Renal cortical epithelial cell (primary cell): ENCODE measurements around the gene PRXL2C. TPM values are rescaled to one million over a fixed set of nuclear protein-coding genes. Genes with fewer than 3 reads are reported as not detected.
A peak's percentile ranks its signal among the peaks of the same experiment; 100 is the strongest.
"Not testable (repeated sequence)": the region's sequence is repeated elsewhere in the genome, so short reads cannot be mapped to it uniquely, and the experiment has no call there.

ENCODE experiments used
- DNase-seq: peaks from one replicate; pipeline ENCODE4 v3.0.0-alpha.2; 2011; ENCODE audit warnings: low read depth
- total RNA-seq: library from RNA; depleted of rRNA; stranded (reverse); fragments of >200 nt; gene quantifications from 2 replicates; pipeline ENCODE4 v1.2.3, GENCODE V29; 2014

Gene PRXL2C, protein sequence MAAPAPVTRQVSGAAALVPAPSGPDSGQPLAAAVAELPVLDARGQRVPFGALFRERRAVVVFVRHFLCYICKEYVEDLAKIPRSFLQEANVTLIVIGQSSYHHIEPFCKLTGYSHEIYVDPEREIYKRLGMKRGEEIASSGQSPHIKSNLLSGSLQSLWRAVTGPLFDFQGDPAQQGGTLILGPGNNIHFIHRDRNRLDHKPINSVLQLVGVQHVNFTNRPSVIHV
- total RNA-seq, result 18.4 and 43.1 TPM in 2 replicates

DNA sequence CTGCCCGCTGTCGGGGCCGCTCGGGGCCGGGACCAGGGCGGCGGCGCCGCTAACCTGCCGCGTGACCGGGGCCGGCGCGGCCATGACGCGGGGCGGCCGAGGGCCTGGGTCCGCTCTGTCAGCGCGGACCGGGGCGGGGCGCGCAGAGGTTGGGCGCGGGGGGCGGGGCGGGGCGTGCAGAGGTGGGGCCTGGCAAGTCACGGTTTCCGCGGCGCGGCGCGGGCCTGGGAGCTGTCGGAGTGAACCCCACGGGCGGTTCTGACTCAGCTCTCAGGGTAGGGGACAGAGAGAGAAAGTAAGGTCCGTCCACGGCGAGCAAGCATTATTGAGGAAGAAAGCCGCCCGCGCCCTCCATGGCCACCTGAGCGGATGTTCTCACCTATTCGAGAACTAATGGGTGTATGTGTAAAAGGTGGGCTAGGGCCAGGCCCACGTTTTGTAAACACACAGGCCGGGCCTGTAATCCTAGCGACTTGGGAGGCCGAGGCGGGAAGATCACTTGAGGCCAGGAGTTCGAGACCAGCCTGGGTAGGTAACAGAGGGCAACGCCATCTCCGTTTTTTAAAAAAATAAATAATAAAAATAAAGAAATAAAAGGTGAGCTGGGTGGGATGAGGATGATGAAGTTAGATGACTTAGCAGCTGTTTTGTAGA, at the start of gene PRXL2C:
Gene PRXL2C (minus strand): TSS at position 120 of the 654 bp plus-strand sequence. CDS start 36 bp downstream, at position 84.
- peak; percentile 42 for DNase-seq

DNA sequence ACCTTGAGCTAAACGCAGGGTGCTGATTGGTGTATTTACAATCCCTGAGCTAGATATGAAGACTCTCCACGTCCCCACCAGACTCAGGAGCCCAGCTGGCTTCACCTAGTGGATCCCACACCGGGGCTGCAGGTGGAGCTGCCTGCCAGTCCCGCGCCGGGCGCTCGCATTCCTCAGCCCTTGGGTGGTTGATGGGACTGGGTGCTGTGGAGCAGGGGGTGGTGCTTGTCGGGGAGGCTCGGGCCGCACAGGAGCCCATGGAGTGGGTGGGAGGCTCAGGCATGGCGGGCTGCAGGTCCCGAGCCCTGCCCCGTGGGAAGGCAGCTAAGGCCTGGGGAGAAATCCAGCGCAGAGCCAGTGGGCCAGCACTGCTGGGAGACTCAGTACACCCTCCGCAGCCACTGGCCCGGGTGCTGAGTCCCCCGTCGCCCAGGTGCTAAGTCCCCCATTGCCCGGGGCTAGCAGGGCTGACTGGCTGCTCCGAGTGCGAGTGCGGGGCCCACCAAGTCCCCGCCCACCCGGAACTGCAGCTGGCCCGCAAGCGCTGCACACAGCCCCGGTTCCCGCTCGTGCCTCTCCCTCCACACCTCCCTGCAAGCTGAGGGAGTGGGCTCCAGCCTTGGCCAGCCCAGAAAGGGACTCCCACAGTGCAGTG, 45.7 kb upstream of the PRXL2C start:
- not testable (repeated sequence) for DNase-seq

DNA sequence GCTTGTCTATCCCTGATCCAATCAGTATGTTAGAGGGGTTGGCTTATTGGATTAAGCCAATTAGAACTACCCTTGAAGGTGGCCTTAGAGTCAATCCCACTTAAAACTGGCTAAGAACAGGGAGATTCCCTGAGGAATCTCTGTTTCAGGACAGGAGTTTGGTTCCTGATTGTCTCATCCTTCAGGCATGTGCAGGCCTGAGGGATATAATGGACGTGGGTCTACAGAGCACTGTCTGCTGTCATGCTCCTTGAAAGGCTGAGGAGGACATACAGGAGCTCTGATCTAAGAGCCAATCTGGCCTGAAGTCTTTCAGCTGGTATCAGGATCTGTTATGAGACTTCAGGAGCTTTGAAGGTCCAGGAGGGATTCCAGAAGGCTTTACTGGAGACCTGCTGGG, 36.2 kb upstream of the PRXL2C start:
- DNase-seq, result no peak

DNA sequence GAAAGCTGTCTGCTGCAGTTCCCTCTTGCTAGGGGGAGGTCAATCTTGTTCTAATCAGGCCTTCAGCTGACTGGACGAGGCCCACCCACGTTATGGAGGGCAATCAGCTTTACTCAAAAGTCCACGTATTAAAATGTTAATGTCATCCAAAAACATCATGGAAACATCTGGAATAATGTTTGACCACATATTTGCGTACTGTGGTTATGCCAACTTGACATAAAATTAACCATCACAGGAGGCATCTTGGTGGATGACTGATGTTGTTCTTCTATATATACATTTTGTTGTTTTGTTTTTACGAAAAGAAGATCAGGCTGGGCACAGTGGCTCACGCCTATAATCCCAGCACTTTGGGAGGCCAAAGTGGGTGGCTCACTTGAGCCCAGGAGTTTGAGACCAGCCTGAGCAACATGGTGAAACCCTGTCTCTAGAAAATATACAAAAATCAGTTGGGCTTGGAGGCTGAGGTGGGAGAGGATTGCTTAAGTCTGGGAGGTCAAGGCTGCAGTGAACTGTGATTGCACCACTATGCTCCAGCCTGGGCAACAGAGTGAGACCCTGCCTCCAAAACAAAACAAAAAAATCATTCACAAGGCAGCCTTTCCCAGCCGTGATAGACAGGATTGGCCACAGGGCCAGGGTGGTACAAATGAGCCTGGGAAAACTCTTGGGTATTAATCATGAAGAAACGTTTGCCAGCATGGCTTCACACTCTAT, 33.8 kb upstream of the PRXL2C start:
- DNase-seq, result no peak

DNA sequence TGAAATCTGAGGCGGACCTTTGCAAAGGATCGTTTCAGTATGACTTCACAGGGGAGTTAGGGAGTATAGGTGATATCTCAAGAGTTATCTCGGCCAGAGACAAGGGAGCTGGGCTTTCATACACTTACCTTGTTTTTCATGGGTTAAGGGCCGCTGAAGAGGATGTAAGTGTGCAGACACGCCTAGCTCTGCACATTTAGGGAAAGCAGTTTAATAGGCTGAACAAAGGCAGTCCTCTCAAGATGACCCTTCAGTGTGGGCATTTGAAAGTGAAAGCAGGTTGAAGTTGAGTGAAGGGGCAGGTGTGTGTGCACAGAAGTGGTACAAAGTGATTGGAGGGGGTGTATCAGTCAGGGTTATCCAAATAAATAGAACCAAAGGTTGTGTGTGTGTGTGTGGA, 33.1 kb upstream of the PRXL2C start:
- no peak for DNase-seq

DNA sequence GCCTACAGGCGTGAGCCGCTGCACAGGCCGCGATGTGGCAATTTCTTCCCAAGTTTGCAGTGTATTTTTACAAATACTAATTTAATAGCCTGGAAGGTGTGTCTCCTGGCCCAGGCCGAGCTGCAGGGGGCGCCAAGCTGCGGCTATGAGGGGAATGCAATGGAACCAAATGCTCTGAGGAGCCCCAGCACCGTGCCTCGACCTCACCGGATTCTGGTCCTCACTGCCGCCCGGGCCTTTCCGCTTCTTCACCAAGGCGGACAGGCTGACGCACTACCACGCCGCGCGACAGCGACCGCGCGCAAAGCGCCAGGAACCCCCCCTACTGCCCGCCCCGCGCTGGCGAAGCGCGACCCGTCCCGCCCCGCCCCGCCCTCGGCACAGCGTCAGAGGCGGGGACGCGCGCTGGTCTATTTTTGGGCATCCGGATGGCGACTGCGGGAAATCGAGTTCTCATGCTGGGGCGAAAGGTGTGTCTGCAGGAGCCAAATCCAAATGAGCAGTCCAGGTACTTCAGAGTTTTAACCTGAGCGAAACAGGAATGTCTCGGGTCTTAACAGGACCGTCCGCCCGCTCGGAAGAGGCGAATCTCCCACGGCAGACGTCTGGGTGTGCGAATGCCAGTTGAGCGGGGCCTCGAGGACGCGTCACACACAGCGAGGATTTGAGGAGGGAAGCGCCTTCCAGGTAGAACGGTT, 31.7 kb upstream of the PRXL2C start:
- peak; percentile 50 for DNase-seq

DNA sequence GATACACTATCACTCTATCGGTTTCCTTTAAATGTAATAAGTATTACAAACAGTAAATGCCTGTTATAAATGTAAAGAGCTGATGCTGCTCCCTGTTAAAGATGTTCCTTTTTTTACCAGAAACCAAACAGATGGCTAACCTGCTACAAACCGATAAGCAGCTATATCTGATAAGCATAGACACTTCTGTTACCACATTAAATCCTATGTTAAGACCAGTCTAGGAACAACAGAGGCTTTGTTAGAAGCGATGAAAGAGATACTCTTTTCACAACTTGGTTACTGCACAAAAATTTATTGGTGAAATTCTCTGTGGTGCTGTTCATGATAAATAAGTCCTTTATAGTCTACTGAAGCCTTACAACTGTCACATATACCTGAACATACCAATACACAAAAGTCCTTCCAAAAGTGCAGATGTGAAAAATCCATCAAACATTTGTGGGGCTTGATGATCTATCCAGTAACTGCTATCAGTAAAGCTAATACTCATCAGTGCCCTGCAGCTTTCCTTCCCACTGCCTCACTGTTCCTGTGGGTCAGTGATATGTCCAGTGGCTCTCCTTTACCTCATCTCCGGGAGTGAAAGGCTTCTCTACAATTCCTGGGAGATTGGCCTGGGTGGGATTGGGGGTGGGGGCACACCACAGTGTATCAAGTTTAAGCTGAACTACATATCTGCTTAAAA, 25.8 kb upstream of the PRXL2C start:
- DNase-seq, result no peak

DNA sequence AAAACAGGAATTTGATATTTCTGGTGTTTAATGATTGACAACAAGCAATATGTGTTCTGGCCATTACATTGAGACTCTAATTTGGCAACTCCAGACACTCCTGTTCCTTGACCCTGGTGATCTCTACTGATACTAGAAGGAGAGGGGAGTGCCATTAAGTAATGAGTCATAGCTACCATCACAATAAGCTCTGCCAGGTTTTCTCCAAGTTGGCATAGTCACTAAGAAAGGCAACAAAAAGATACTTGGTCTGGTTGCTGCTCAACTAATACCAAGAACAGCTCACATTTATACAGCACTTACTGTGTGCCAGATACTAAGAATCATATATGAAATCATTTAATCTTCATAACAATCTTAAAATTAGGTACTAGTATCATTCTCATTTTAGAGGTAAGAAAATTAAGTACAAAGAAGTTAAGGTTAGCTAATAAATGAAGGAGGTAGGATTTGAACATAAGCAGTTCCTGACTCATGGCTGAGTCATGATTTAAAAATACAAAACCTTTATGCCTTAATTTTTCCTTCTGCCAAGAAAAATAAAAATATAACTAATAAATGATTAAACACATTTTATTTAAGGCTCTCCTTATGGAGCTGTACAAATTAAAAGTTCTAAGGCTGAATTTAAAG, 19.9 kb upstream of the PRXL2C start:
- DNase-seq, result peak; percentile 93

DNA sequence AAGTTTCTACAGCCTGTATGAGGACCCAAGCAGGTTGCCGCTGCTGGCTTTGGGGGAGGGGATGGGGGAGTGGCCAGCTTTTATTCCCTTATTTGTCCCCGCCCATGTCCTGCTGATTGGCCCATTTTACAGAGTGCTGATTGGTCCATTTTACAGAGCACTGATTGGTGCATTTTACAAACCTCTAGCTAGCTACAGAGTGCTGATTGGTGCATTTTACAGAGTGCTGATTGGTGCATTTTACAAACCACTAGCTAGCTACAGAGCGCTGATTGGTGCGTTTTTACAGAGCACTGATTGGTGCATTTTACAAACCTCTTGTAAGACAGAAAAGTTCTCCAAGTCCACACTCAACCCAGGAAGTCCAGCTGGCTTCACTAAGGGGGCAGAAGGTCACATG, 18.7 kb upstream of the PRXL2C start:
- not testable (repeated sequence) for DNase-seq

DNA sequence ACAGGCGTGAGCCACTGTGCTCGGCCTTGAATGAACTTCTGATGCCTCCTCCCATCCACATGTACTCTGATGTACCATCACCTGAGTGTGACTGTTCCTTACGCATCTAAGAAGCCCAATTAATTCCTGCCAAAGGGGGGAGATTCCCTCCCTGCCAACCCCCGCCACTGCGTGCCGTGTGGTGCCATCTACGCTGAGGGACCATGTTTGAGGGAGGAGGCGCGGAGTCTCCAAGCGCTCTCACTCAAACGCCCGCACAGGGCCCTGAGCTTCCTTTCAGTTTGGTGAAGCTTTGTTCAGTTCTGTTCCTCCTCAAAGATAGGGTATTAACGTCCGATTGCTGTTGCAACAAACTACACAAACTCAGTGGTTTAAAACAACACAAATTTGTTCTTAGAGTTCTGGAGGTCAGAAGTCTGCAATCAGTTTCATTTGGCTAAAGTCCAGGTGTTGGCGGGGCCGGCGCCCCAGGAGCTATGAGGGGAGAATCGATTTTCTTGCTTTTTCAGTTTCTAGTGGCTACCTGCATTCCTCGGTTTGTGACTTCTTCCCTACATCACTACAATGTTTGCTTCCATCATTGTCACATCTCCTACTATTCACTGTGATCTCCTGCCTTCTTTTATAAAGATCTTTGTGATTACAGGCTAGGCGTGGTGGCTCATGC, 13.9 kb upstream of the PRXL2C start:
- no peak for DNase-seq

DNA sequence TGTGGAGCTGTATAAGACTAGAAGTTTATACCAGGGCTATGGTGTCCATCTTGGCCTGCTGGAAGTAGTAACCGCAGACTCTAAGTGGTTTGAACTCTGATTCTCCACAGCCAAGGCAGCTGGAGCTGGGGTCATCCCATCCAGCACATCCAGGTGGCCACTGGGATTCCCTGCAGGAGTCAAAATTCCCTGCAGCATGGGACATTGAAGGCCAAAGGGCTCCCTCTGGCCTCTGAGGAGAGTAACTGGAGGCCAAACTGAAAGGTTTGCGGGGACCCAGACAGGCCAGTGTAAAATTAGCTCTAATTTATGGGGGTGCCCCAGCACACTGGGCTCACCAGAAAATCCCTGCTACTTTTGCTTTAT, 12.2 kb upstream of the PRXL2C start:
- DNase-seq, result no peak

DNA sequence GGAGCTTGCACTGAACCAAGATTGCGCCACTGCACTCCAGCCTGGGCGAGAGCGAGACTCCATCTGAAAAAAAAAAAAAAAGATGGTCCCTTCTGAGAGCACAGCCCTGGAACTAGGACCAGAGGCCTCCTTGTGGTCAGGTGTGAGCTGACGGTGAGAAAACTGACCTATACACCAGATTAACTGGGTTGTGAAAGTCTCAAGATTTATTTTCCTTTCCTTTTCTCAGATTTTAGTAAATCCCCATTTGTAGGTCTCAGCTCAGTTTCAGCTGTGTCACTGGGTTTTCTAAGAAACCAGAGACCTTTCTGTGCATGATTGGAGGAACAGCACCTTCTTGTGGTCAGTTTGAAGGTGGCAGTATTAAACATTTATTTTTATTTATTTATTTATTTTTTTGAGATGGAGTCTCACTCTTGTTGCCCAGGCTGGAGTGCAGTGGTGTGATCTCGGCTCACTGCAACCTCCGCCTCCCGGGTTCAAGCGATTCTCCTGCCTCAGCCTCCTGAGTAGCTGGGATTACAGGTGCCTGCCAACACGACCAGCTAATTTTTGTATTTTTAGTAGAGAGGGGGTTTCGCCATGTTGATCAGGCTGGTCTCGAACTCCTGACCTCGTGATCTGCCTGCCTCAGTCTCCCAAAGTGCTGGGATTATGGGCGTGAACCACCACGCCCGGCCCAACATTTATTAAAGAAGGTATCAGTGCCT, 11.7 kb upstream of the PRXL2C start:
- DNase-seq, result peak; percentile 84

DNA sequence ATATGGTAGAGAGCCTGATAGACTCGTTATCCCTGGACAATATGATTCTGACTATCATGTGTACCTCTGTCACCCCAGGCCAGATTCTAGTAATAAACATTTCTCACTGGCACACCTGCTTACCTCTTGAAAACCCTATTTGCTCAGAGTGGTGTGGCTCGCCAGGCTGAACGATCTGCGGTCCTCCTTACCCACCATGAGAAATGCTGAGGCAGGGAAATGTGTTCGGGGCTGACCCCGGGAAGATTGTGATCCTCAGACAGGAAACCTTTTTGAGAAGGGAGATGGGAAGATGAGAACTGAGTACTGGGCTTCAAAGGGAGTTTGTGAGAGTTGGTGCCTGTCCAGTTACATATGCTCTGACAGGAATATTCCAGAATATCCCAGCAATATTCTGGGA, 10.7 kb upstream of the PRXL2C start:
- no peak for DNase-seq

DNA sequence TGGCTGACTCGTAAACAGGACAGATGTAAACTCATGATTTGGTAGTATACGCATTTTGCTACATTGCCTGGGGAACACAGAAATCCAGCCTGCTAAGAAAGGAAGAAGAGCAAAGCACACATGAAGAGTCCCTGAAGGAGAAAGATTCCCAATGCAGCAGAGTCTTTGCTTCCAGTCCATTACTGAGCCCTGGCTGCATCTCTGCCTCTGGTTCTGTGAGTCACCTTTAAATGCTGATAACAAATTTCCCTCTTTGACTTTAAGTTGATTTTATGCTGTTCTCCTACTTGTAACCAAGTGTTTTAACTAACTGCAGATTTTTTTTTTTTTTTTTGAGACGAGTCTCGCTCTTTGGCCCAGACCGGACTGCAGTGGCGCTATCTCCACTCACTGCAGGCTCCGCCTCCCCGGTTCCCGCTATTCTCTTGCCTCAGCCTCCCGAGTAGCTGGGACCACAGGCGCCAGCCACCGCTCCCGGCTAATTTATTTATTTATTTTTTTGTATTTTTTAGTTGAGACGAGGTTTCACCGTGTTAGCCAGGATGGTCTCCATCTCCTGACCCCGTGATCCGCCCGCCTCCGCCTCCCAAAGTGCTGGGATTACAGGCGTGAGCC, 8.5 kb upstream of the PRXL2C start:
- no peak for DNase-seq

DNA sequence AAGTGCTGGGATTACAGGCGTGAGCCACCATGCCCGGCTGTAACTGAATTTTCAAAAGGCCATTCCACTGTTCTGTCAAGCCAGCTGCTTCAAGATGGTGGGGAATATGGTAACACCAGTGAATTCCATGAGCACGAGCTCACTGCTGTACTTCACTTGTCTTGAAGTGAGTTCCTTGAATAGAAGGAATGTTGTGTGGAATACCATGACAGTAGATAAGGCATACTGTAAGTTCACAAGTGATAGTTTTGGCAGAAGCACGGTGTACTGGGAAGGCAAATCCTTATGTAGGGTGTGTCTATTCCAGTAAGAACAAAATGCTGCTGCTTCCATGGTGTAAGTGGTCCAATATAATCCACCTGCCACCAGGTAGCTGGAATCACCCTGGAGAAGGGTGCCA, 6.6 kb upstream of the PRXL2C start:
- DNase-seq, result peak; percentile 32

DNA sequence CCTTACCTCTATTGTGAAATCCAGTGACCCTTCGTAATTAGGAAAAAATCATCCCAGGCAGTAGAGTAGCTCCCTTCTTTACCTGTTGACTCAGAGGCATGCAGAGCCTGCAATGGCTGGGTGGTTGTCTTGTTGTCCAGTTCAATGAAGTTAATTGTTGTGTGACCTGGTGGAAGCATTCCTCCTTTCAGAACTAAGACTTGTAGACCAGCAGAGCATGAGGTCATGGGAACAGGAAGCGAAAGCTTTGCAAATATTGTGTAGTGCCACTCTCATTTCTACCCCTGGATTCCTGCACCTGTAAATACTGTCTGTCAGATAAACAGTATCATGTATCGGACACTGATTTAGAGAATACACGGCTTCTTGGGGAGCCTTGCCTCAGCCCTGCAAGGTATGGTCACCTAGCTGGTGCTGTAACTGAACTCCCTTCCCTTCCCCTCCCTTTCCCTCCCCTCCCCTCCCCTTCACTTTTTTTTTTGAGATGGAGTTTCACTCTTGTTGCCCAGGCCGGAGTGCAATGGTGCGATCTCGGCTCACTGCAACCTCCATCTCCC, 5.7 kb upstream of the PRXL2C start:
- peak; percentile 80 for DNase-seq

DNA sequence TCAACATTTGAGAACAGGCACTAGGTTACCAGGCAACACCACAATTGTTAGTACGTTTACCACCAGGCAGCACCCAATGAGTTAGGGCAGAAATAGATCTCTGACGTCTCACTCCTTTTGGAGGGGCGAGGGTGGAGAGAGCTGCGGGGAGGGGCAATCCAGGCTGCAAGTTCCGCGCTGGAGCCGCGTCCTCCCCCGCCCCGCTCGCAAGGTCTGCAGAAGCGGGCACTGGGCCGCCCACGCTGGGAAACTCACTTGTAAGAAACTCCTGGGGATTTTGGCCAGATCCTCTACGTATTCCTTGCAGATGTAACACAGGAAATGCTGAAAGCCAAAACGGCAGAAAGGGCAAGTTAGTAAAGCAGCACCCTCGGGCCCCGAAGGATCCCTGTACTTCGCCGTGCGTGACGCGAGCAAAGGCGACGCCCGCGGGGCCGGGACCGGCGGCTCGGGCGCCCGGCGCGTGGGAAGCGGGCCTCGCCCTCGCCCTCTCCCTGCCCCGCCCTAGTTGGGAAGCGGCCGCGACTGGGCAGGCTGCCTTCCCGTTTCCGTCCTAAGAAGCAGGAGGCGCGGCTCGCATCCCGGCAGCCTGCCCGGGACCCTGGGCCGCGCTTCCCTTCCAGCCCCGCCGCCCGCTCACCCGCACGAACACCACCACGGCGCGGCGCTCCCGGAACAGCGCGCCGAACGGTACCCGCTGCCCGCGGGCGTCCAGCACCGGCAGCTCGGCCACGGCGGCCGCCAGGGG, 493 bp downstream of the PRXL2C start:
- peak; percentile 88 for DNase-seq

DNA sequence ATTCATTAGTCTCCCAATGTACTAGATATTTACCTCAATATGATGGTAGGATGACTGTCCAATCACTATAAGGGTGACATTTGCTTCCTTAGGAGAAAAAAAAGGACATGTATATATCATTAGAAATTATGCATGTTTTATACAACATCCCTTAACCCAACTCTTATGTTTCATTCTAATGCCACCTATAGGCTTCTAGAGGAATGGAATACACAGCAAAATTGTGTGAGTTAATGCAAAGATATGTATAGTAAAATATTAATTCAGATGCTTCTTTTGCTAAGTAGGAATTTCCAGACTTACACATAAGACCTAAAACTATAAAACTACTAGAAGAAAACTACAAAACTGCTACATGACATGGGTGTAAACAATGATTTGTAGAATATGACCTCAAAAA, 3.5 kb downstream of the PRXL2C start:
- DNase-seq, result peak; percentile 29
